WTC11 (cell line): ENCODE data around the gene ABR. TPM values are rescaled to one million over a fixed set of nuclear protein-coding genes. Genes with fewer than 3 reads are reported as not detected.
A peak's percentile ranks its signal among the peaks of the same experiment; 100 is the strongest.

Source experiments
- ATAC-seq: fragments of 200-7000 bp; cut with Tn5 transposase; 2 replicates; pipeline ENCODE4 v1.10.0; 2021; ENCODE audit warnings: mild to moderate bottlenecking, moderate library complexity
- CTCF ChIA-PET: fragments of 300-600 bp; sonication (Branson Sonifier 250); formaldehyde crosslinking; loops from one replicate; lab custom pipeline; 2021; ENCODE audit warnings: antibody characterized with exemption; lab: Charles Lee
- POLR2A ChIA-PET: fragments of 350-600 bp; sonication (Branson Sonifier 250); formaldehyde crosslinking; loops from one replicate; lab custom pipeline; 2021; ENCODE audit warnings: antibody characterized with exemption; lab: Charles Lee
- DNase-seq: peaks from one replicate; pipeline ENCODE4 v3.0.0; 2021; ENCODE audit warnings: low spot score
- H3K27ac Mint-ChIP-seq: 2 replicates; pipeline ENCODE4 v1.8.0; 2021; ENCODE audit warnings: mixed read lengths
- H3K27me3 Mint-ChIP-seq: 2 replicates; pipeline ENCODE4 v1.8.0; 2021; ENCODE audit warnings: low read depth, mild to moderate bottlenecking, moderate library complexity, mixed read lengths
- H3K36me3 Mint-ChIP-seq: 2 replicates; pipeline ENCODE4 v1.8.0; 2021; ENCODE audit warnings: mixed read lengths
- H3K4me1 Mint-ChIP-seq: 2 replicates; pipeline ENCODE4 v1.8.0; 2022; ENCODE audit warnings: mixed read lengths
- H3K4me3 Mint-ChIP-seq: 2 replicates; pipeline ENCODE4 v1.8.0; 2021; ENCODE audit warnings: mild to moderate bottlenecking, moderate library complexity, mixed read lengths
- H3K9me3 Mint-ChIP-seq: 2 replicates; pipeline ENCODE4 v1.8.0; 2021; ENCODE audit warnings: mixed read lengths
- FOXJ3 ChIP-seq: sonication (generic); formaldehyde crosslinking; IDR thresholded peaks from 2 replicates; pipeline ENCODE4 v1.9.0; 2021; ENCODE audit warnings: missing genetic modification reagents, mild to moderate bottlenecking, borderline replicate concordance
- KAT7 ChIP-seq: sonication (generic); formaldehyde crosslinking; IDR thresholded peaks from 2 replicates; pipeline ENCODE4 v1.8.1; 2023; ENCODE audit warnings: missing genetic modification reagents, mild to moderate bottlenecking, borderline replicate concordance
- NR3C1 ChIP-seq: sonication (generic); formaldehyde crosslinking; conservative IDR thresholded peaks from 2 replicates; pipeline ENCODE4 v1.8.1; 2023; ENCODE audit warnings: low read depth, mild to moderate bottlenecking, missing genetic modification reagents
- SP1 ChIP-seq: sonication (generic); formaldehyde crosslinking; conservative IDR thresholded peaks from 2 replicates; pipeline ENCODE4 v1.8.1; 2022; ENCODE audit warnings: missing genetic modification reagents
- TCF7 ChIP-seq: sonication (generic); formaldehyde crosslinking; IDR thresholded peaks from 2 replicates; pipeline ENCODE4 v1.8.0; 2022; ENCODE audit warnings: mild to moderate bottlenecking, low read depth, missing genetic modification reagents, moderate library complexity
- TP53 ChIP-seq: sonication (generic); formaldehyde crosslinking; IDR thresholded peaks from 2 replicates; pipeline ENCODE4 v1.8.1; 2023; ENCODE audit warnings: mild to moderate bottlenecking, missing genetic modification reagents
- ZNF121 ChIP-seq: sonication (generic); formaldehyde crosslinking; IDR thresholded peaks from 2 replicates; pipeline ENCODE4 v1.8.0; 2023; ENCODE audit warnings: missing genetic modification reagents
- ZNF423 ChIP-seq: fragments of 250-450 bp; sonication (Bioruptor Pico); IDR thresholded peaks from 2 replicates; pipeline ENCODE4 v2.1.2; 2022; ENCODE audit warnings: mild to moderate bottlenecking, moderate library complexity
- microRNA-seq: library from miRNA; unstranded; fragments of <30 nt; microRNA quantifications from one replicate; pipeline ENCODE4 v1.2.0, GENCODE V29; 2022; ENCODE audit warnings: borderline number of aligned reads
- total RNA-seq: library from RNA; stranded (reverse); gene quantifications from 3 replicates; pipeline ENCODE4 v1.2.3, GENCODE V29; 2021
- TF ChIP-seq, protein P1 (sequence below): sonication (generic); formaldehyde crosslinking; IDR thresholded peaks from 2 replicates; pipeline ENCODE4 v1.8.1; 2023; ENCODE audit warnings: mild to moderate bottlenecking, missing genetic modification reagents, borderline replicate concordance

The ABR gene
- total RNA-seq, 1 experiment from 2014 or later = 38.0 TPM

DNA sequence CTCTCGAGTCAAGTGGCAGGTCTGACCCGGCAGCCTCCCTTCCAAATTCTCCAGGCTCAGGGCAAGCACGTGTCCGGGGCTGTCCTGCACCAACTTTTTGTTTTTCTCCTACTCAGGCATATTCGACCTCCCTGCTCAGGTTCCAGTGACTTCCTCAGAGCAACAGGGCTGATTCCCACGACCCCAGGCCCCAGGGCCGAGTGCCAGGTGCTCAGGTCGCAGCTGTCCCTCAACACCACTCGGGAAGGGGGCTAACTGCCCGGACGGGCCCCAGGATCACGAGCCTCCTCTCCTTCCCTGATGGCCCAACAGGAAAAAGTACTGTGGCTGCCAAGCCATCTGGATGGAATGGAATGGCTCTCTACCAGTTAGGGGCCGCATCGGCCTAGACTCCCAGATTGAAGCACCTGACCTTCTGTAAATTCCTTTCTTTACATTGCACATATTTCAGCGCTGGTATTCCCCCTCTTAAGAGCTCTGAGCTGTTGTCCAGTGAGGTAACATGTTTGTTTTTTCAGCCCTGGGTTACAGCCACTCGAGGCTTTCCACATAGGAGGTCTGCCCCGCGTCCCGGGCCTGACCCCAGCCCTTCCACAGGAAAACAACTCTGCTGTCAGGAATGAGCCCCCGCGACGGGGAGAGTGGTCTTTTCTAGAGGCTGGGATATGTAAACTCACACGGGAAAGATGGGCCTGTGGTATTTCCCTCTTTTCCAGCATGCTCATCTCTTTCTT is 225.2 kb downstream of the ABR start:
- CTCF ChIA-PET = interaction anchor here (0.9 kb wide), 1 partner anchor 26 kb away, joined by 3 read pairs; no protein-coding TSS in a partner anchor
- DNase-seq = no peak
- TF ChIP-seq FOXJ3 (CRISPR knock-in tag) (no peak), TCF7 (no peak), ZNF423 (CRISPR knock-in tag) (no peak), ZNF121 (CRISPR knock-in tag) (peak; percentile 60; the same call in 1 of the 2 replicates), SP1 (CRISPR knock-in tag) (no peak), KAT7 (CRISPR knock-in tag) (no peak), TP53 (CRISPR knock-in tag) (no peak)
- TF ChIP-seq, all 79 proteins: peak for 1
- Mint-ChIP-seq H3K27me3 (no peaks in the 10 kb centered on the region), H3K27ac (peak overlapping the region; percentile 97), H3K9me3 (no peaks in the 10 kb centered on the region), H3K36me3 (peaks cover 12% of the 10 kb centered on the region), H3K4me1 (peaks cover 49% of the 10 kb centered on the region), H3K4me3 (no peak overlapping the region)
- no peak for ATAC-seq
- POLR2A ChIA-PET = no interaction called here

GRCh38 chr17:953767-954166 is 226.0 kb downstream of the ABR start:
- H3K27ac Mint-ChIP-seq = peak overlapping the region; percentile 97
- DNase-seq = no peak
- TF ChIP-seq ZNF121 (CRISPR knock-in tag) (0 out of 2 replicates have a peak, but pooled peaks have one; percentile 51), NR3C1 (CRISPR knock-in tag) (no peak)
- TF ChIP-seq, protein P1, sequence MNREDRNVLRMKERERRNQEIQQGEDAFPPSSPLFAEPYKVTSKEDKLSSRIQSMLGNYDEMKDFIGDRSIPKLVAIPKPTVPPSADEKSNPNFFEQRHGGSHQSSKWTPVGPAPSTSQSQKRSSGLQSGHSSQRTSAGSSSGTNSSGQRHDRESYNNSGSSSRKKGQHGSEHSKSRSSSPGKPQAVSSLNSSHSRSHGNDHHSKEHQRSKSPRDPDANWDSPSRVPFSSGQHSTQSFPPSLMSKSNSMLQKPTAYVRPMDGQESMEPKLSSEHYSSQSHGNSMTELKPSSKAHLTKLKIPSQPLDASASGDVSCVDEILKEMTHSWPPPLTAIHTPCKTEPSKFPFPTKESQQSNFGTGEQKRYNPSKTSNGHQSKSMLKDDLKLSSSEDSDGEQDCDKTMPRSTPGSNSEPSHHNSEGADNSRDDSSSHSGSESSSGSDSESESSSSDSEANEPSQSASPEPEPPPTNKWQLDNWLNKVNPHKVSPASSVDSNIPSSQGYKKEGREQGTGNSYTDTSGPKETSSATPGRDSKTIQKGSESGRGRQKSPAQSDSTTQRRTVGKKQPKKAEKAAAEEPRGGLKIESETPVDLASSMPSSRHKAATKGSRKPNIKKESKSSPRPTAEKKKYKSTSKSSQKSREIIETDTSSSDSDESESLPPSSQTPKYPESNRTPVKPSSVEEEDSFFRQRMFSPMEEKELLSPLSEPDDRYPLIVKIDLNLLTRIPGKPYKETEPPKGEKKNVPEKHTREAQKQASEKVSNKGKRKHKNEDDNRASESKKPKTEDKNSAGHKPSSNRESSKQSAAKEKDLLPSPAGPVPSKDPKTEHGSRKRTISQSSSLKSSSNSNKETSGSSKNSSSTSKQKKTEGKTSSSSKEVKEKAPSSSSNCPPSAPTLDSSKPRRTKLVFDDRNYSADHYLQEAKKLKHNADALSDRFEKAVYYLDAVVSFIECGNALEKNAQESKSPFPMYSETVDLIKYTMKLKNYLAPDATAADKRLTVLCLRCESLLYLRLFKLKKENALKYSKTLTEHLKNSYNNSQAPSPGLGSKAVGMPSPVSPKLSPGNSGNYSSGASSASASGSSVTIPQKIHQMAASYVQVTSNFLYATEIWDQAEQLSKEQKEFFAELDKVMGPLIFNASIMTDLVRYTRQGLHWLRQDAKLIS (CRISPR knock-in tag) = no peak
- TF ChIP-seq, all 79 proteins: peak for 1
- ATAC-seq = no peak
- Mint-ChIP-seq H3K4me1 (peaks cover 46% of the 10 kb centered on the region), H3K36me3 (peaks cover 12% of the 10 kb centered on the region), H3K9me3 (no peaks in the 10 kb centered on the region), H3K27me3 (no peaks in the 10 kb centered on the region), H3K4me3 (no peak overlapping the region)
- CTCF ChIA-PET = no interaction called here
- POLR2A ChIA-PET = no interaction called here

Small RNA genes lying within 50 kb of the gene (microRNA-seq; reads per million reads assigned to microRNA genes)
- gene MIR3183 = not detected

Other genes starting within 250 kb of the ABR start
- gene NXN, start 200.2 kb downstream of the ABR start, total RNA-seq = 96.8 to 100 TPM (median 98.7 TPM) in 3 replicates
- gene TIMM22, start 182.9 kb downstream of the ABR start, total RNA-seq = 17.2 to 18.0 TPM (median 17.4 TPM) in 3 replicates
- gene BHLHA9, start 90.5 kb upstream of the ABR start, total RNA-seq = 0.44 to 0.76 TPM in 2 of 3 replicates, not detected in the other
- gene TRARG1, start 99.7 kb upstream of the ABR start, total RNA-seq = not detected in 3 replicates
- gene YWHAE, start 220.2 kb upstream of the ABR start, total RNA-seq = 1,033 to 1,180 TPM (median 1,148 TPM) in 3 replicates